ENCODE data around the gene SRPK2.
"Not testable (repeated sequence)": the region's sequence is repeated elsewhere in the genome, so short reads cannot be mapped to it uniquely, and the experiment has no call there.

Gene SRPK2

DNA sequence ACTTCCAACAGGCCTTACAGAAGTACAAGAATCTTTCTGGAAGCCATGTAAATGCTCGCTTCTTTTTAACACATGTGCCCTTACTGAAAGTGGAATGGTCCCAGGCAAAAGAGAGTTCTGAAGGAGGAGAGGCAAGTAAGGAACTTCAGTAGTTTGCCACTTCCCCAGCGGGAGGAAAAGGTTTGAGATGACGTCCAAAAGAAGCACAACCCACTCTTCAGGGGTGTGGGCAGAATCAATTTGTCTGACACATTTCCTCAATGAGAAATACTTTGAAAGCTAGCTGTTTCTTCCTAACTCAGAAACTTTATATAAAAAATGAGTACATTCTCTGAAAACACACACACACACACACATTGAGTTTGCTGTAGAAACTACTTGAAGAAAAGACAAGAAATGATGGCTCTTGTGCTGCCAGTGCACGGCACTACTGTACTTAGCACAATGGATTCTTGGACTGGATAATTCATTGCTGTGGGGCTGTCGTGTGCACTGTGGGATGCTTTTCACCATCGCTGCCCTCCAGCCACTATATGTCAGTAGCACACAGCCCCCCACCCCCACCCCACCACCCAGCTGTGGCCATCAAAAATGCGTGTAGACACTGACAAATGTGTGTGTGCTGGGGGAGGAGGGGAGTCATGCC lies 183.0 kb downstream of the SRPK2 start:
- Histone ChIP-seq H3K36me3 (ENCODE audit: control insufficient read depth, insufficient read depth, low read length) (peaks cover 10% of the 10 kb centered on the region), H3K4me3 (ENCODE audit: extremely low read depth, insufficient read depth, low read length, poor library complexity, severe bottlenecking) (no peak overlapping the region), H3K4me1 (ENCODE audit: control insufficient read depth, insufficient read depth, low read length, poor library complexity, severe bottlenecking) (no peaks in the 10 kb centered on the region), H3K9me3 (ENCODE audit: control insufficient read depth, low read length) (no peaks in the 10 kb centered on the region), H3K27ac (ENCODE audit: low read depth, low read length, severe bottlenecking) (no peak overlapping the region)
- WGBS, 2 experiments (ENCODE audit: insufficient coverage in 2 of 2) = 83% methylated on average over 4 of the region's 7 CpGs; no CpG with 5 or more reads in 1 of the 2 experiments

DNA sequence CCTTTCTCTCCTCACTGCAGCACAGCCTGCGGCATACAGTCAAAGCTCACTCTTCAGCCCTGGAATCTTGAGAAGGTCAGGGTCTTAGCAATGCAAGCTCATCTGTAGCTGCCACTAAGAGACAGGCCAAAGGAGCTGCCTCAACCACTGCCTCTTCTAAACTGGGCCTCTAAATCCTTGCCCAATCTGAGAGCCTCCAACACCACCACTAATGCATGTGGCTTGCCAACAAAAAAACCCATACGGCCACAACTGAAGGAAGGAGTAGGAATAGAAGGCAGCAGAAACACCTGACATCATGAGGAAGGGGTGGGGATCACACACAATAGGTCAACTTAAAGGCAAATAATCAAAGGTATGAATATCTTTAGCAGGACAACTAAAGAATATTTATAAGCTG lies 183.8 kb downstream of the SRPK2 start:
- no peak overlapping the region for H3K27ac ChIP-seq (ENCODE audit: low read depth, low read length, severe bottlenecking)

DNA sequence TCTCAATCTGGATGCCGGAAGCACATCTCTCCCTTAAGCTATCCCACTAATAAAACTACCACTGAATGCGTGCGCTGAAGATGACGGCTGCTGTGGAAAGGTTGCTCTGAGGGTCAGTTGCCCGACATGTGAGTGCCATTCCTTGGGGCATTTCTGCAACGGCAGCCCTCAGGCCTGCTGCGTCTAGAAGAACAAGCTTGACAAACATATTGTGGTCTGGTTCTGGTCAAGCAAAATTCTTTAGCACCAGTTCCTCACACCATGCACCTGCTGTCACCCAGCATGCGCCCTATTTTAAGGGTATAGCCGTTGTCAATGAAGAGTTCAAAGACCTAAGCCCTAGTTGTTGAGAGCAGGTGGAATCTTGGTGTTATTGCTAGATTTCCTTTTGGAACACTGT lies 184.2 kb downstream of the SRPK2 start:
- Histone ChIP-seq H3K4me3 (ENCODE audit: extremely low read depth, insufficient read depth, low read length, poor library complexity, severe bottlenecking) (no peak overlapping the region), H3K4me1 (ENCODE audit: control insufficient read depth, insufficient read depth, low read length, poor library complexity, severe bottlenecking) (no peaks in the 10 kb centered on the region), H3K9me3 (ENCODE audit: control insufficient read depth, low read length) (no peaks in the 10 kb centered on the region), H3K27ac (ENCODE audit: low read depth, low read length, severe bottlenecking) (no peak overlapping the region), H3K36me3 (ENCODE audit: control insufficient read depth, insufficient read depth, low read length) (peaks cover 19% of the 10 kb centered on the region)
- 89 to 95% methylated on average over 4 to 8 of the region's 9 CpGs for WGBS, 2 experiments (ENCODE audit: insufficient coverage in 2 of 2)

More for the DNA sequence above, 183.8 kb downstream of the SRPK2 start:
- 100% methylated on average over 1 of the region's 2 CpGs; no CpG with 5 or more reads in 1 of the 2 experiments for WGBS, 2 experiments (ENCODE audit: insufficient coverage in 2 of 2)
- H3K4me3 ChIP-seq (ENCODE audit: extremely low read depth, insufficient read depth, low read length, poor library complexity, severe bottlenecking) = no peak overlapping the region
- H3K4me1 ChIP-seq (ENCODE audit: control insufficient read depth, insufficient read depth, low read length, poor library complexity, severe bottlenecking) = no peaks in the 10 kb centered on the region
- H3K36me3 ChIP-seq (ENCODE audit: control insufficient read depth, insufficient read depth, low read length) = peaks cover 17% of the 10 kb centered on the region
- no peaks in the 10 kb centered on the region for H3K9me3 ChIP-seq (ENCODE audit: control insufficient read depth, low read length)

DNA sequence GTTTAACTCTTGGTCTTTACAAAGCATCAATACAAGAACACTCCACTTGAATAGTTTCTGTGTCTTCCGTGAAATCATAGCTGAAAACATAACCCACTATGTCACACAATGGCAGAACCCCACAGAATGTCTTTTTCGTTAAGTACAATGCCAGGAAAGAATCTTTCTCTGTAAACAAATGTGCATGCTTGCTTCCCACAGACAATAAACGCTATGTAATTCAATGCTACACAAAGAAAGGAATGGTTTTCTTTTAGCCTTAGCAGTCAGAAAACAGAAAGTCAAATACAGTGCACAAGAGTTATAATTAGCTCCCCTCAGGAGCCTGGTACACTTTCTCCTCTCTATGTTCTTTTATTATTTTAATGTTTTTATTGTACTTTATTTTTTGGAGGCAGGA lies 186.1 kb downstream of the SRPK2 start:
- Histone ChIP-seq H3K27ac (ENCODE audit: low read depth, low read length, severe bottlenecking) (no peak overlapping the region), H3K4me1 (ENCODE audit: control insufficient read depth, insufficient read depth, low read length, poor library complexity, severe bottlenecking) (peaks cover 6% of the 10 kb centered on the region), H3K9me3 (ENCODE audit: control insufficient read depth, low read length) (no peaks in the 10 kb centered on the region), H3K4me3 (ENCODE audit: extremely low read depth, insufficient read depth, low read length, poor library complexity, severe bottlenecking) (no peak overlapping the region), H3K36me3 (ENCODE audit: control insufficient read depth, insufficient read depth, low read length) (peaks cover 19% of the 10 kb centered on the region)
- 84 to 89% methylated on average over 1 to 3 of the region's 3 CpGs for WGBS, 2 experiments (ENCODE audit: insufficient coverage in 2 of 2)

DNA sequence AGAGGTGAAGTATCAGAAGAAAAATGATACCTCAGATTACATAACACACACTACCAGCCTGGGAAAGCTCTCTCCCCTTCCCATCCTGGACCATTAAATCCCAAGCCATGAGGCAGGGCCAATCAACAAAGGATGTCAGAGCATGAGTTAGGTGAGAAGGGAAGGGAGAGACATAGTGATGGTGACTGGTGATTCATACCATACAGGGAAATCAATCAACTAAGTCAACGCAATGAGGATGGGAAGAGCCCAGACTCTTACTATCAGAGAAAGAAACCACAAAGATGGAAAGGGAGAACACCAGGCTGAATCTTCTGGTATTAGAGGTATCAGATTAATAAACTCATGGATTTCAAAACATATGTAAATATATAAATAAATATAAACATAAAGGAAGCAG lies 189.3 kb downstream of the SRPK2 start:
- no CpG with 5 or more reads among the region's 1 CpG for WGBS, 2 experiments (ENCODE audit: insufficient coverage in 2 of 2)
- H3K36me3 ChIP-seq (ENCODE audit: control insufficient read depth, insufficient read depth, low read length) = peaks cover 19% of the 10 kb centered on the region
- H3K4me1 ChIP-seq (ENCODE audit: control insufficient read depth, insufficient read depth, low read length, poor library complexity, severe bottlenecking) = peaks cover 6% of the 10 kb centered on the region
- no peak overlapping the region for H3K4me3 ChIP-seq (ENCODE audit: extremely low read depth, insufficient read depth, low read length, poor library complexity, severe bottlenecking)
- no peaks in the 10 kb centered on the region for H3K9me3 ChIP-seq (ENCODE audit: control insufficient read depth, low read length)
- H3K27ac ChIP-seq (ENCODE audit: low read depth, low read length, severe bottlenecking) = no peak overlapping the region

DNA sequence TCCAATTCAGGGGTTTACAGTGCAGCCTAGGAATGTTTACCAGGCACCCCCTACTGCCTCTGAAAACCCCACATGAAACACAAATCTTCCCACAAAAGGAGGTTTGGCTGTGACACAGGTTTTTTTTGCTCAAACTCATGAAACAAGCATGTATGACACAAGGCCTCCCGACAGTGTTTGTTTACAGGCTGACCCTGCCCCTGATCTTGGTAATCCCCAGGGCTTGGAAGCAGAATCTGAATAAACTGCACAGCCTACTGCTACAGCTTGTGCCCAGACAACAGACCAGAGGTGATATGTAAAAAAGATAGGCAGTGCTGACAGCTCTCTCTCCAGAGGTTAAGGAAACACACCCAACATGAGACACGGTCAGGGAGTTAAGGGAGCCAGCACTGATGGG lies 190.5 kb downstream of the SRPK2 start:
- Histone ChIP-seq H3K27ac (ENCODE audit: low read depth, low read length, severe bottlenecking) (peak overlapping the region; percentile 17), H3K4me1 (ENCODE audit: control insufficient read depth, insufficient read depth, low read length, poor library complexity, severe bottlenecking) (peaks cover 6% of the 10 kb centered on the region), H3K4me3 (ENCODE audit: extremely low read depth, insufficient read depth, low read length, poor library complexity, severe bottlenecking) (no peak overlapping the region), H3K36me3 (ENCODE audit: control insufficient read depth, insufficient read depth, low read length) (peaks cover 19% of the 10 kb centered on the region), H3K9me3 (ENCODE audit: control insufficient read depth, low read length) (no peaks in the 10 kb centered on the region)
- WGBS, 2 experiments (ENCODE audit: insufficient coverage in 2 of 2) = 81% methylated on average over 2 of the region's 2 CpGs

DNA sequence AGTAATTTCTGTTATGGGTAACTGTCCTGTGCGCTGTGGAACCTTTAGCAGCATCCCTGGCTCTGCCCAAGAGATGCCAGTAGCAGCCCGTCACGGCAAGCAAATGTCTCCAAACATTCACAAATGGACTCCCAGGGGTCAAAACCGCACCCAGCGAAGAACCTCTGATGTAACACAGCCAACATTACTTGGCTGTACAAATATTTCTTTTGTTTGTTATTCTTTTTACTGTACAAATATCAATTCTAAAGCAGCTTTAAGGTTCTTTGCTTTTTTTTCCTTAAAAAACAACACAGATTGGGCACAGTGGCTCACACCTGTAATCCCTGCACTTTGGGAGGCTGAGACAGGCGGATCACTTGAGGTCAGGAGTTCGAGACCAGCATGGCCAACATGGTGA lies 192.2 kb downstream of the SRPK2 start:
- Histone ChIP-seq H3K36me3 (ENCODE audit: control insufficient read depth, insufficient read depth, low read length) (peaks cover 16% of the 10 kb centered on the region), H3K27ac (ENCODE audit: low read depth, low read length, severe bottlenecking) (no peak overlapping the region), H3K4me1 (ENCODE audit: control insufficient read depth, insufficient read depth, low read length, poor library complexity, severe bottlenecking) (peaks cover 6% of the 10 kb centered on the region), H3K4me3 (ENCODE audit: extremely low read depth, insufficient read depth, low read length, poor library complexity, severe bottlenecking) (no peak overlapping the region), H3K9me3 (ENCODE audit: control insufficient read depth, low read length) (no peaks in the 10 kb centered on the region)
- 93 to 100% methylated on average over 4 to 5 of the region's 7 CpGs for WGBS, 2 experiments (ENCODE audit: insufficient coverage in 2 of 2)

DNA sequence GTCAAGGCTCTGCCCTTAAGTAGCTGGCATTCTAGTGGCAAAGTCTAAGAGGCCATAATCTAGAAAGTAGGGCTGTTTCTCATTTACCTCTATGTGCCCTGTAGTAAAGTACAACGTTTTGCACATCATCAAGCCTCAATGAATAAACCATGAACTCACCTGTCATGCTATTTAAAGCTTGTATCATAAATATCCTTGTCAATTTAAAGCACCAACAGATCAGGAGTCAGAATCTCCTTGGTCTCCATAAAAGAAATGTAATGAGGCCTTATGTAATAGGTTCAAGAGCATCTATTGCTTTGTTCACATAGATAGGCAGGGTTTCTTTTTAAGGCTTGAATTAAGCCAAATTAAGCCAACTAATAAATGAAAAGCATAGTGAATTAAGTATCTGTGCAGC lies 192.8 kb downstream of the SRPK2 start:
- Histone ChIP-seq H3K9me3 (ENCODE audit: control insufficient read depth, low read length) (no peaks in the 10 kb centered on the region), H3K4me3 (ENCODE audit: extremely low read depth, insufficient read depth, low read length, poor library complexity, severe bottlenecking) (no peak overlapping the region), H3K27ac (ENCODE audit: low read depth, low read length, severe bottlenecking) (no peak overlapping the region), H3K36me3 (ENCODE audit: control insufficient read depth, insufficient read depth, low read length) (peaks cover 11% of the 10 kb centered on the region), H3K4me1 (ENCODE audit: control insufficient read depth, insufficient read depth, low read length, poor library complexity, severe bottlenecking) (peaks cover 6% of the 10 kb centered on the region)
- WGBS, 2 experiments (ENCODE audit: insufficient coverage in 2 of 2) = 100% methylated on average over 1 of the region's 1 CpG; no CpG with 5 or more reads in 1 of the 2 experiments

- H3K36me3 ChIP-seq (ENCODE audit: control insufficient read depth, insufficient read depth, low read length); H3K27ac ChIP-seq (ENCODE audit: low read depth, low read length, severe bottlenecking); H3K4me1 ChIP-seq (ENCODE audit: control insufficient read depth, insufficient read depth, low read length, poor library complexity, severe bottlenecking); H3K9me3 ChIP-seq (ENCODE audit: control insufficient read depth, low read length); H3K4me3 ChIP-seq (ENCODE audit: extremely low read depth, insufficient read depth, low read length, poor library complexity, severe bottlenecking): not testable (repeated sequence)
- 89% methylated on average over 15 to 16 of the region's 16 CpGs for WGBS, 2 experiments (ENCODE audit: insufficient coverage in 2 of 2)
These were observed 193.8 kb downstream of the SRPK2 start for GRCh38 chr7:105194959-105195358.

GRCh38 chr7:105191331-105191730 lies 197.4 kb downstream of the SRPK2 start:
- 83 to 100% methylated on average over 1 of the region's 2 CpGs for WGBS, 2 experiments (ENCODE audit: insufficient coverage in 2 of 2)
- Histone ChIP-seq H3K36me3 (ENCODE audit: control insufficient read depth, insufficient read depth, low read length) (no peaks in the 10 kb centered on the region), H3K9me3 (ENCODE audit: control insufficient read depth, low read length) (no peaks in the 10 kb centered on the region), H3K4me1 (ENCODE audit: control insufficient read depth, insufficient read depth, low read length, poor library complexity, severe bottlenecking) (no peaks in the 10 kb centered on the region), H3K4me3 (ENCODE audit: extremely low read depth, insufficient read depth, low read length, poor library complexity, severe bottlenecking) (no peak overlapping the region), H3K27ac (ENCODE audit: low read depth, low read length, severe bottlenecking) (no peak overlapping the region)

GRCh38 chr7:105189859-105190492 lies 198.7 kb downstream of the SRPK2 start:
- WGBS, 2 experiments (ENCODE audit: insufficient coverage in 2 of 2) = 94 to 96% methylated on average over 8 of the region's 8 CpGs
- Histone ChIP-seq H3K4me1 (ENCODE audit: control insufficient read depth, insufficient read depth, low read length, poor library complexity, severe bottlenecking) (no peaks in the 10 kb centered on the region), H3K36me3 (ENCODE audit: control insufficient read depth, insufficient read depth, low read length) (no peaks in the 10 kb centered on the region), H3K27ac (ENCODE audit: low read depth, low read length, severe bottlenecking) (no peak overlapping the region), H3K9me3 (ENCODE audit: control insufficient read depth, low read length) (no peaks in the 10 kb centered on the region), H3K4me3 (ENCODE audit: extremely low read depth, insufficient read depth, low read length, poor library complexity, severe bottlenecking) (no peak overlapping the region)

Data from mesodermal cell (in vitro differentiated cells).